ENCODE data around the gene ERVMER34-1.

- no peak for TF ChIP-seq POLR2A (IDR thresholded peaks at IDR 0.05)
- TF ChIP-seq CTCF (IDR thresholded peaks at IDR 0.05): no peak
Measured at GRCh38 chr4:52752936-52753335, 1.7 kb upstream of the ERVMER34-1 start.
